GM10847 (cell line): ENCODE results near the gene TNFSF12.

Source experiments
- POLR2A ChIP-seq: IDR thresholded peaks from 2 replicates; pipeline ENCODE4 v1.6.1; 2011; ENCODE audit not compliant: insufficient read length; ENCODE audit errors: extremely low read depth

Gene TNFSF12

DNA sequence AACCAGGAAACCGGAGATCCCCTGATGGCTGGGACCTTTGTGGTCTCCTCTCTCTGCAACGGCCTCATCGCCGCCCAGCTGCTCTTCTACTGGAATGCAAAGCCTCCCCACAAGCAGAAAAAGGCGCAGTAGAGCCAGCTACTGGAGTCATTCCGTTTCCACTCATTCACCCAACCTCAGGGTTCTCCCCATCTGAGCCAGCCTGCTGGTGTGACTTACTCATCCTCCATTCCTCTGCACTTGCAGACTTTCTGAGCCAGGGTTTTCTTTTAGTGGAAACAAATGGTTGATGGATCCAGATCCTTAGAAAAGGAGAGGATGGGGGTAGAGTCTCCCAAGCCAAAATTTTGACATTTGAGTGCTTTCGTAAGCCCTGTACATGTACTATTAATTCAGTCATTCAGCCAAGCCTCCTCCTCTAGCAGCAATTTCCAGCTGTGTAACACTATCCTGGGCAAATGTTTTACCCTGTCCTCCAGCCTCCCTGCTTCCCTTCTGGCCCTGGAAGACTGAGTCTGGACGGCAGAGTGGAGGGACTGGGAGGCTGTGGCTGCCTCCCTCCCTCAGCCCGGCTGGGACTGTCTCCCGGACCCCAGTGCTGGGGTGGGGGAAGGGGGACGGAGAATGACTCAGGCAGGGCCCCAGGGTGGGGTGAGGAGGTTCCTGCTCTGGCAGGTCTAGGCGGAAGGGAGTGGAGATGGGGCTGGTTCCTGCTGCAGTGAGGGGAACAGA, 38.7 kb downstream of the TNFSF12 start:
- TF ChIP-seq POLR2A, result no peak

DNA sequence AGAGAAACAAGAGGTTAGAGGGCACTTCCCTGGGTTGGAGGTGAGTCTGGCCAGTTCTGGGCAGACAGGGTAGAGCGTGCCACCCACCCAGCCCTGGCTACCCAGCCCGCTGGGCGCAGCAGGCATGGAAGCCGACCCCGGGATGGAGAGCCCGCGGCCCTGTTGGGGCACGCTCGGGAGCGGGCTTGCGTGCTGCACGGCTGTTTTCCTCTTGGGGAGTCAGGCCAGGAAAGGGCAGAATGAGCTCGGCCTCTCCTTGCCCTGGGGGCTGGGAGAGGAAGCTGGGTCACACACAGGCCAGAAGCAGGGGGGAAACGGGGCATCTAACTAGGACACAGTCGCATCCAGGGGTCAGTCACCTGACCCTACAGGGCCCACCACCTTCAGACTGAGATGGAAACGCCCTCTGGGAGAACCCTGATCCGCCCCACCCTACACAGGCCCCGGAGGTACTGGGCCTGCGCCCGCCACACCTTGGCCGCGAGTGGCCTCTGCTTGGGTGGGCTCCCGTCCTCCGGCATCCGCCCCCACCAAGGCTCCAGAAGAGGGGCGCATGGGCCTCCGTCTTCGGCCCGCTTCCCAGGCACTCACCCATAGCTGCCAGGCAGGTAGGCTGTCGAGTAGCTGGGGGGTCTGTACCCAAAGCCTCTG, 39.8 kb downstream of the TNFSF12 start:
- no peak for TF ChIP-seq POLR2A

DNA sequence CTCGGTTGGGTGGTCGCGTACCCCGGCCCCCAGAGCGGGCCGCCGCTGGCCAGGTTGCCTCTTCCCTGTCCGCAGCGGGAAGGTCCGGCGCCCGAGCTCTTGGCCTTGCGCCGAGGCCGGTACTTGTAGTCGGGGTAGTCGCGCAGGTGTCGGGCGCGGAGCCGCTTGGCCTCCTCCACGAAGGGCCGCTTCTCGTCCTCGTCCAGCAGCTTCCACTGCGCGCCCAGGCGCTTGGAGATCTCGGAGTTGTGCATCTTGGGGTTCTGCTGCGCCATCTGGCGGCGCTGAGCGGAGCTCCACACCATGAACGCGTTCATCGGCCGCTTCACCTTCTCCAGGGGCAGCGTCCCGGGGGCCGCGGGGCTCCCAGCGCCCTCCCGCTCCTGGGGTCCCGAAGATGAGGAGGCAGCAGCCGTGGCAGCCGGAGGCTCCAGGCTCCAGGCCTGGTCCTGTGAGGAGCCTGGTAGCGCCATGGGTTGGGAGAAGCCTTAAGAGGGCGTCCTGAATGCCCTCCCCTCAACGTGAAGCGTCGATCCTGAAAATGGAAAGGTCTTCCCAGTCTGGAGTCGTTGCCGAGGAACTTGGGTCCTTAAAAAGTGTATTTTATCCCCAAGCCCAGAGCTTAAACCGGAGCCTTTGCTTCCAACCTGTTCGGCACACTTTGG, 40.5 kb downstream of the TNFSF12 start:
- TF ChIP-seq POLR2A, result no peak

- no peak for TF ChIP-seq POLR2A
Observed at GRCh38 chr17:7589891-7590691, 41.2 kb downstream of the TNFSF12 start, which contains the start of gene SOX15. Gene SOX15, minus strand, starts transcription at chr17:7590094. Its CDS starts 418 bp downstream, at chr17:7589676.

DNA sequence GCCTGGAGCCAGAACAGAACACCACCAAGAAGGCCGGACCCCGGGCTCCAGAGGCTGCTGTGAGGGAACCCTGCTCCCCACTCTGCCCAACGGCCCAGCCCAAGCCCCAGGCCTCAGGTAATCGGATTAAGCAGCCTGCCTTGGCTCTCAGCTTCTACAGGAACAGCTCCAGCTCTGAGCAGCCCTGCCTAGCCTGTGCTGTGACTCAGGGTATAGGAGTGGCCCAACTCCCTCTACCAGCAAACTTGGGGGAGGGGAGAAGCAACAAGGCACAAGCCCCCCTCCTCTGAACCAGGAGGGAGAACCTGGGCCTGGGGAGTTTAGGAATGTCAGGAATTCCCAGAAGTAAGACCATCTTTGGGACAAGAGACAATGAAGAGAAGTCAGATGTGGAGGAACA, 41.9 kb downstream of the TNFSF12 start:
- TF ChIP-seq POLR2A, result no peak

DNA sequence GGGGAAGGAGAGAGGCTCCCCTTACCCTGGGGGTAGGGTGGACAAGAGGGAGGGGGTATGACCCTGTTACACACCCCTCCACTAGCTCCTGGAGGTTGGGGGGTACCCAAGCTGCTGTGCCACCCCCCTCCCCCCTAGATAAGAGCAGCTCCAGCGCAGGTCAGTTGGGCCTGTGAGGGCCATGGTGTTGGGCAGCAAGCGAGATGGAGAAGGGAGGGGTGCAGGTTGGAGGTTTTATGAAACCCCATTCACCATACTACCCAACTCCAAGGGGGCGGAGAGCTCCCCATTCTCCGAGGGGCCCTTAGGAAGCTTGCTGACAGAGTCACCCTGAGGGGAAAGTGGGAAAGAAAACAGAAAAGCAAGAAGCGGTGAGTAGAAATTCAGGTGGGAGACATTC, 42.7 kb downstream of the TNFSF12 start:
- TF ChIP-seq POLR2A, result no peak

GRCh38 chr17:7592422-7593021, 43.7 kb downstream of the TNFSF12 start:
- no peak for TF ChIP-seq POLR2A

DNA sequence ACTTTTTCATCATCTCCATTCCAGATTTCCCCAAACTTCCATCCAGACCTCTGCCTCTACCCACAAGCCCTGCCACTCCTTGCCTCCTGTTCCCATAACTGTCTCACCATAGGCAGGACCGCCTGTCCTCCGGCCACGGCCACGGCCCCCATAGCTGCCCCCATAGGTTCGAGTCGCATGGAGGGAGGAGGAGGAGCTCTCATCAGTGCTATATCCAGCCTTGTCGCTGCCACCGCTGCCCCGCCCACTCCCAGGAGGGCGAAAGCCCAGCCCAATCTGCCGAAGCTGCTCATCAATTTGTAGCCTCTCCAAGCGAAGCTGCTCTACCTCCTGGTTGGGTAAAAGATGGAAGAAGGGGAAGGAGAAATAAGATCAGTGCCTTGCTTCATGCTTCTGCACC, 44.4 kb downstream of the TNFSF12 start:
- TF ChIP-seq POLR2A, result no peak

DNA sequence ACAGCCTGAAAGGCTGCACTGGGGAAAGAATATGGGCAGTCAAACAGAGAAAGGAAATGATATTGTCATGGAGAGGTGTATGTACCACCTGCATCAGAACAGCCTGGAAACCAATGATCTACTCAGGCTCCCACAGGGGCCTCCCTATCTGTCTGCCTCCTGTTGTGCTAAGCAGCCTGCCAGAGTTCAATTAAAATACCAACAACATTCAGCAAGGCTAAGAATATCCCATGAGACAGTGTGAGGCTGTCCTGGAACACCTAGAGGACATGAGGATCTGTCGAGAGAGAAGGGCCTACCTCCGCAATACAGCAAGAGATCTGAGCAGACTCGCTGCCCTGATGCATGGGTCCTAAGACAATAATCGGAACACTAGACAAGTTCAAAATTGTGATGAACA, 57.4 kb downstream of the TNFSF12 start:
- TF ChIP-seq POLR2A, result no peak
